Measurements from ENCODE around the gene CASQ2. TPM values are rescaled to one million over a fixed set of nuclear protein-coding genes. Genes with fewer than 3 reads are reported as not detected.
A peak's percentile ranks its signal among the peaks of the same experiment; 100 is the strongest.

Gene CASQ2
- total RNA-seq, 1 donor from 2014 or later = not detected

GRCh38 chr1:115810609-115811008 is 42.1 kb upstream of the CASQ2 start:
- Mint-ChIP-seq H3K36me3 (no peaks in the 10 kb centered on the region), H3K27me3 (peaks cover 9% of the 10 kb centered on the region), H3K4me1 (ENCODE audit: unreplicated experiment) (peaks cover 3% of the 10 kb centered on the region), H3K9me3 (no peaks in the 10 kb centered on the region), H3K27ac (no peak overlapping the region), H3K4me3 (no peak overlapping the region)
- no peak for TF ChIP-seq CTCF (conservative IDR thresholded peaks at IDR 0.05)
- no peak for DNase-seq (ENCODE audit: extremely low spot score, unreplicated experiment)

- DNase-seq (ENCODE audit: extremely low spot score, unreplicated experiment) = no peak
- TF ChIP-seq CTCF (conservative IDR thresholded peaks at IDR 0.05) = no peak
- Mint-ChIP-seq H3K9me3 (no peaks in the 10 kb centered on the region), H3K36me3 (no peaks in the 10 kb centered on the region), H3K4me3 (no peak overlapping the region), H3K27ac (no peak overlapping the region), H3K4me1 (ENCODE audit: unreplicated experiment) (peaks cover 3% of the 10 kb centered on the region), H3K27me3 (peaks cover 9% of the 10 kb centered on the region)
Observed at GRCh38 chr1:115809847-115810246, 41.3 kb upstream of the CASQ2 start.

GRCh38 chr1:115809076-115809475 is 40.6 kb upstream of the CASQ2 start:
- Mint-ChIP-seq H3K4me1 (ENCODE audit: unreplicated experiment) (peaks cover 3% of the 10 kb centered on the region), H3K27ac (no peak overlapping the region), H3K4me3 (no peak overlapping the region), H3K9me3 (no peaks in the 10 kb centered on the region), H3K27me3 (peaks cover 6% of the 10 kb centered on the region), H3K36me3 (no peaks in the 10 kb centered on the region)
- no peak for TF ChIP-seq CTCF (conservative IDR thresholded peaks at IDR 0.05)
- no peak for DNase-seq (ENCODE audit: extremely low spot score, unreplicated experiment)

- Mint-ChIP-seq H3K4me3 (no peak overlapping the region), H3K4me1 (ENCODE audit: unreplicated experiment) (peaks cover 3% of the 10 kb centered on the region), H3K27me3 (peaks cover 3% of the 10 kb centered on the region), H3K27ac (no peak overlapping the region), H3K9me3 (no peaks in the 10 kb centered on the region), H3K36me3 (no peaks in the 10 kb centered on the region)
- DNase-seq (ENCODE audit: extremely low spot score, unreplicated experiment) = no peak
- peak; percentile 85 for TF ChIP-seq CTCF (conservative IDR thresholded peaks at IDR 0.05)
Observed at GRCh38 chr1:115807723-115808122, 39.2 kb upstream of the CASQ2 start.

GRCh38 chr1:115805597-115805996 is 37.1 kb upstream of the CASQ2 start:
- TF ChIP-seq CTCF (conservative IDR thresholded peaks at IDR 0.05) = no peak
- no peaks in the 10 kb centered on the region for H3K27me3 Mint-ChIP-seq
- H3K4me3 Mint-ChIP-seq = no peak overlapping the region
- H3K4me1 Mint-ChIP-seq (ENCODE audit: unreplicated experiment) = peaks cover 3% of the 10 kb centered on the region
- no peaks in the 10 kb centered on the region for H3K36me3 Mint-ChIP-seq
- no peak for DNase-seq (ENCODE audit: extremely low spot score, unreplicated experiment)
- H3K27ac Mint-ChIP-seq = no peak overlapping the region
- no peaks in the 10 kb centered on the region for H3K9me3 Mint-ChIP-seq

- Mint-ChIP-seq H3K4me1 (ENCODE audit: unreplicated experiment) (no peaks in the 10 kb centered on the region), H3K27me3 (no peaks in the 10 kb centered on the region), H3K27ac (no peak overlapping the region), H3K36me3 (no peaks in the 10 kb centered on the region), H3K9me3 (no peaks in the 10 kb centered on the region), H3K4me3 (no peak overlapping the region)
- TF ChIP-seq CTCF (conservative IDR thresholded peaks at IDR 0.05) = no peak
- no peak for DNase-seq (ENCODE audit: extremely low spot score, unreplicated experiment)
Observed at GRCh38 chr1:115802416-115802815, 33.9 kb upstream of the CASQ2 start.

All from type B pancreatic cell (in vitro differentiated cells).